ENCODE measurements around the gene TMEM151B. TPM values are rescaled to one million over a fixed set of nuclear protein-coding genes. Genes with fewer than 3 reads are reported as not detected.
A peak's percentile ranks its signal among the peaks of the same experiment; 100 is the strongest.

Gene TMEM151B
- total and polyA plus RNA-seq, 2 of the 13 experiments (the other 11 are each of a cell fraction or from before 2014, with no cell fraction given): not detected

DNA sequence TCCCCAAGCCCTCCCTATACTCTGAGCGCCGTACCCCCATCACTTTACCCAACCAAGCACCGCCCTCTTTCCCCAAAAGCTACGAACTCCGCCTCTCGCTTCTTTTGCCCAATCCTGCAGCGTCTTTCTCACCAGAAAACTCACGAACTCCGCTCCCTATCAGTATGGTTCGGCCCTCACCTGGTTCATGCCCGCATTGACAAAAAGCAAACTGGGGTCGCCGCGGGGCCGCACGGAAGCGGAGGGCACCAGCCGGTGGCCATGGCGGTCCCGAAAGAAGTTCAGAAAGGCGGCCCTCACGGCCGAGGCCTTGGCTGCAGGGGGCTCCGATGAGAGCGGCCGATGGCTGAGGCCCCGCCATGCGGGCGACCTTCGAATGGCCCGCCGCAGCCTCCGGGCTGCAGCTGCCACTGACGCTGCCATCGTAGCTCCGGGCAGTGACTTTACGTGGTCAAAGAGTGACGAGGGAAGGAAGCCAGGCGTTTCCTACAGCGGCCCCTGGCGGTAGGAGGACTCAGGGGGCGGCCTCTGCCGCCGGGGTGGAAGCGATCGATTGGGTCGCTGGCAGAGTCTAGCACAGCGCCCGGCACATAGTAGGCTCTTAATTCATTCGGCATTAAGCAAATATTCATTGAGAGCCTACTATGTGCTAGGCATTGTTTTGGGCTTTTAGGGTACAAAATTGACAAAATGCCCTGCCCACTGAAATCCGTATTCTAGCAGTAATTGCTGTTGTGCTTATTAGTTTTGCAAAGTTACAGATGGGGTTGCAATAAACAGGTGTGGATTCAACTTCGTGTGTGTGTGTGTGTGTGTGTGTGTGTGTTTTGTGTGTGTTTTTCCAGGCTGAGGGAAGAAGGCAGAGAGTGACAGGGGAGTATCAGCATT, 42.9 kb downstream of the TMEM151B start, which contains the start of gene AARS2 (continued):
- TF ChIP-seq, protein P1, sequence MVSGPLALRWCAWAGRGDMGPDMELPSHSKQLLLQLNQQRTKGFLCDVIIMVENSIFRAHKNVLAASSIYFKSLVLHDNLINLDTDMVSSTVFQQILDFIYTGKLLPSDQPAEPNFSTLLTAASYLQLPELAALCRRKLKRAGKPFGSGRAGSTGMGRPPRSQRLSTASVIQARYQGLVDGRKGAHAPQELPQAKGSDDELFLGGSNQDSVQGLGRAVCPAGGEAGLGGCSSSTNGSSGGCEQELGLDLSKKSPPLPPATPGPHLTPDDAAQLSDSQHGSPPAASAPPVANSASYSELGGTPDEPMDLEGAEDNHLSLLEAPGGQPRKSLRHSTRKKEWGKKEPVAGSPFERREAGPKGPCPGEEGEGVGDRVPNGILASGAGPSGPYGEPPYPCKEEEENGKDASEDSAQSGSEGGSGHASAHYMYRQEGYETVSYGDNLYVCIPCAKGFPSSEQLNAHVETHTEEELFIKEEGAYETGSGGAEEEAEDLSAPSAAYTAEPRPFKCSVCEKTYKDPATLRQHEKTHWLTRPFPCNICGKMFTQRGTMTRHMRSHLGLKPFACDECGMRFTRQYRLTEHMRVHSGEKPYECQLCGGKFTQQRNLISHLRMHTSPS (CRISPR knock-in tag; IDR thresholded peaks at IDR 0.05; ENCODE audit: low read depth): no peak
- TF ChIP-seq, protein P2, sequence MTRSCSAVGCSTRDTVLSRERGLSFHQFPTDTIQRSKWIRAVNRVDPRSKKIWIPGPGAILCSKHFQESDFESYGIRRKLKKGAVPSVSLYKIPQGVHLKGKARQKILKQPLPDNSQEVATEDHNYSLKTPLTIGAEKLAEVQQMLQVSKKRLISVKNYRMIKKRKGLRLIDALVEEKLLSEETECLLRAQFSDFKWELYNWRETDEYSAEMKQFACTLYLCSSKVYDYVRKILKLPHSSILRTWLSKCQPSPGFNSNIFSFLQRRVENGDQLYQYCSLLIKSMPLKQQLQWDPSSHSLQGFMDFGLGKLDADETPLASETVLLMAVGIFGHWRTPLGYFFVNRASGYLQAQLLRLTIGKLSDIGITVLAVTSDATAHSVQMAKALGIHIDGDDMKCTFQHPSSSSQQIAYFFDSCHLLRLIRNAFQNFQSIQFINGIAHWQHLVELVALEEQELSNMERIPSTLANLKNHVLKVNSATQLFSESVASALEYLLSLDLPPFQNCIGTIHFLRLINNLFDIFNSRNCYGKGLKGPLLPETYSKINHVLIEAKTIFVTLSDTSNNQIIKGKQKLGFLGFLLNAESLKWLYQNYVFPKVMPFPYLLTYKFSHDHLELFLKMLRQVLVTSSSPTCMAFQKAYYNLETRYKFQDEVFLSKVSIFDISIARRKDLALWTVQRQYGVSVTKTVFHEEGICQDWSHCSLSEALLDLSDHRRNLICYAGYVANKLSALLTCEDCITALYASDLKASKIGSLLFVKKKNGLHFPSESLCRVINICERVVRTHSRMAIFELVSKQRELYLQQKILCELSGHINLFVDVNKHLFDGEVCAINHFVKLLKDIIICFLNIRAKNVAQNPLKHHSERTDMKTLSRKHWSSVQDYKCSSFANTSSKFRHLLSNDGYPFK (CRISPR knock-in tag; IDR thresholded peaks at IDR 0.05; ENCODE audit: borderline replicate concordance): peak; percentile 95
- peak; percentile 95 for TF ChIP-seq GABPB1 (CRISPR knock-in tag; IDR thresholded peaks at IDR 0.05)
- TF ChIP-seq ZNF816 (CRISPR knock-in tag; IDR thresholded peaks at IDR 0.05; ENCODE audit: borderline replicate concordance): 0 out of 2 replicates have a peak, but pooled peaks have one; percentile 66
- TF ChIP-seq RFXAP (CRISPR knock-in tag; IDR thresholded peaks at IDR 0.05; ENCODE audit: borderline replicate concordance): peak; percentile 95
- TF ChIP-seq ZNF34 (CRISPR knock-in tag; IDR thresholded peaks at IDR 0.05; ENCODE audit: borderline replicate concordance): peak; percentile 92; the same call in 1 of the 2 replicates
- TF ChIP-seq RXRB (CRISPR knock-in tag; IDR thresholded peaks at IDR 0.05; ENCODE audit: borderline replicate concordance): peak; percentile 92
- TF ChIP-seq EED (CRISPR knock-in tag; IDR thresholded peaks at IDR 0.05): no peak; the same call in 1 of the 2 replicates
- TF ChIP-seq PHF21A (CRISPR knock-in tag; IDR thresholded peaks at IDR 0.05): peak; percentile 80; the same call in 1 of the 2 replicates
- TF ChIP-seq, protein P3, sequence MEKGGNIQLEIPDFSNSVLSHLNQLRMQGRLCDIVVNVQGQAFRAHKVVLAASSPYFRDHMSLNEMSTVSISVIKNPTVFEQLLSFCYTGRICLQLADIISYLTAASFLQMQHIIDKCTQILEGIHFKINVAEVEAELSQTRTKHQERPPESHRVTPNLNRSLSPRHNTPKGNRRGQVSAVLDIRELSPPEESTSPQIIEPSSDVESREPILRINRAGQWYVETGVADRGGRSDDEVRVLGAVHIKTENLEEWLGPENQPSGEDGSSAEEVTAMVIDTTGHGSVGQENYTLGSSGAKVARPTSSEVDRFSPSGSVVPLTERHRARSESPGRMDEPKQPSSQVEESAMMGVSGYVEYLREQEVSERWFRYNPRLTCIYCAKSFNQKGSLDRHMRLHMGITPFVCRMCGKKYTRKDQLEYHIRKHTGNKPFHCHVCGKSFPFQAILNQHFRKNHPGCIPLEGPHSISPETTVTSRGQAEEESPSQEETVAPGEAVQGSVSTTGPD (CRISPR knock-in tag; IDR thresholded peaks at IDR 0.05): 0 out of 2 replicates have a peak, but pooled peaks have one; percentile 14
- TF ChIP-seq PHF5A (CRISPR knock-in tag; IDR thresholded peaks at IDR 0.05; ENCODE audit: low read depth, unreplicated experiment): peak; percentile 95
- TF ChIP-seq NR2C2 (CRISPR knock-in tag; IDR thresholded peaks at IDR 0.05; ENCODE audit: borderline replicate concordance): peak; percentile 89
- TF ChIP-seq, protein P4, sequence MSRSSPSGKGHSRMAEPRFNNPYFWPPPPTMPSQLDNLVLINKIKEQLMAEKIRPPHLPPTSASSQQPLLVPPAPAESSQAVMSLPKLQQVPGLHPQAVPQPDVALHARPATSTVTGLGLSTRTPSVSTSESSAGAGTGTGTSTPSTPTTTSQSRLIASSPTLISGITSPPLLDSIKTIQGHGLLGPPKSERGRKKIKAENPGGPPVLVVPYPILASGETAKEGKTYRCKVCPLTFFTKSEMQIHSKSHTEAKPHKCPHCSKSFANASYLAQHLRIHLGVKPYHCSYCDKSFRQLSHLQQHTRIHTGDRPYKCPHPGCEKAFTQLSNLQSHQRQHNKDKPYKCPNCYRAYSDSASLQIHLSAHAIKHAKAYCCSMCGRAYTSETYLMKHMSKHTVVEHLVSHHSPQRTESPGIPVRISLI (CRISPR knock-in tag; IDR thresholded peaks at IDR 0.05; ENCODE audit: borderline replicate concordance): peak; percentile 50; the same call in 1 of the 2 replicates
- peak; percentile 40; the same call in 1 of the 2 replicates for TF ChIP-seq ZNF850 (CRISPR knock-in tag; conservative IDR thresholded peaks at IDR 0.05)
- TF ChIP-seq NFE2L1 (CRISPR knock-in tag; IDR thresholded peaks at IDR 0.05; ENCODE audit: borderline replicate concordance): no peak; the same call in 1 of the 2 replicates
- TF ChIP-seq ASH2L (IDR thresholded peaks at IDR 0.05; ENCODE audit: insufficient read length, low read depth, low read length): peak; percentile 89
- TF ChIP-seq, protein P5, sequence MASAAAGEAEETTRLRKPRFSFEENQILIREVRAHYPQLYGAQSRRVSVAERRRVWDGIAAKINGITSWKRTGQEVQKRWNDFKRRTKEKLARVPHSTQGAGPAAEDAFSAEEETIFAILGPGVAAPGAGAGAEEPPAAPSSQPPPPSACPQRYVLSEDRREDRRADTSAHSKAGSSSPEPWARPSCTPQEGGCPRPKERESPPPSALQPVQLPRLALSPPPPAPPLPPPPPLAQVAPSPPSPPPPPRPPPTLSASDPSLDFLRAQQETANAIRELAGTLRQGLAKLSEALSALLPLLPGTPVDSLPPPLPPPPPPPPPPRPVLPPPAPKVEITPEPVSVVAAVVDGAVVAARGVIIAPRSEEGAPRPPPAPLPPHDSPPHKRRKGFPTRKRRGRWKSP (CRISPR knock-in tag; IDR thresholded peaks at IDR 0.05): peak; percentile 76

All from HepG2 (cell line).